Measurements from ENCODE around the gene ADM2. TPM values are rescaled to one million over a fixed set of nuclear protein-coding genes. Genes with fewer than 3 reads are reported as not detected.
"Not testable (repeated sequence)": the region's sequence is repeated elsewhere in the genome, so short reads cannot be mapped to it uniquely, and the experiment has no call there.

Gene ADM2
- total RNA-seq, 3 donors from 2014 or later (not counting 1 experiment from before 2014, with no cell fraction given): 0.26 to 2.5 (median 1.5) TPM

GRCh38 chr22:50531546-50531961 lies 50.2 kb downstream of the ADM2 start:
- ATAC-seq (peak; percentile 43 to 77 (median 48)), DNase-seq (peak; percentile 58 to 79)
- intact Hi-C loops (cut with micrococcal nuclease): loop anchor here (1.0 to 2.0 kb wide), 2 partner anchors 8 to 13 kb away; partner anchors contain the start of gene KLHDC7B
- Histone ChIP-seq H3K4me1 (ENCODE audit: control insufficient read depth, insufficient read depth, low read length) (peaks cover 62% of the 10 kb centered on the region), H3K36me3 (ENCODE audit: control insufficient read depth, insufficient read depth, low read length) (no peaks in the 10 kb centered on the region), H3K27ac (ENCODE audit: low read length) (peak overlapping the region; percentile 95), H3K4me3 (ENCODE audit: low read length) (peak overlapping the region; percentile 80), H3K9me3 (ENCODE audit: control insufficient read depth, insufficient read depth, low read length) (no peaks in the 10 kb centered on the region), H3K27me3 (ENCODE audit: control insufficient read depth, insufficient read depth, low read length) (no peaks in the 10 kb centered on the region)
- no peaks in the 10 kb centered on the region for H3K36me3 Mint-ChIP-seq
- no peaks in the 10 kb centered on the region for H3K9me3 Mint-ChIP-seq
- no peak for TF ChIP-seq CTCF (IDR thresholded peaks at IDR 0.05)
- peaks cover 0 to 13% of the 10 kb centered on the region in 2 donors for H3K27me3 Mint-ChIP-seq (ENCODE audit: low read depth in 2 of 2)
- peaks cover 24 to 40% of the 10 kb centered on the region in 2 donors for H3K4me1 Mint-ChIP-seq
- WGBS (ENCODE audit: insufficient coverage): under 1% methylated on average over 44 of the region's 44 CpGs
- peak overlapping the region; percentile 94 to 96 for H3K27ac Mint-ChIP-seq
- peak overlapping the region; percentile 94 for H3K4me3 Mint-ChIP-seq

DNA sequence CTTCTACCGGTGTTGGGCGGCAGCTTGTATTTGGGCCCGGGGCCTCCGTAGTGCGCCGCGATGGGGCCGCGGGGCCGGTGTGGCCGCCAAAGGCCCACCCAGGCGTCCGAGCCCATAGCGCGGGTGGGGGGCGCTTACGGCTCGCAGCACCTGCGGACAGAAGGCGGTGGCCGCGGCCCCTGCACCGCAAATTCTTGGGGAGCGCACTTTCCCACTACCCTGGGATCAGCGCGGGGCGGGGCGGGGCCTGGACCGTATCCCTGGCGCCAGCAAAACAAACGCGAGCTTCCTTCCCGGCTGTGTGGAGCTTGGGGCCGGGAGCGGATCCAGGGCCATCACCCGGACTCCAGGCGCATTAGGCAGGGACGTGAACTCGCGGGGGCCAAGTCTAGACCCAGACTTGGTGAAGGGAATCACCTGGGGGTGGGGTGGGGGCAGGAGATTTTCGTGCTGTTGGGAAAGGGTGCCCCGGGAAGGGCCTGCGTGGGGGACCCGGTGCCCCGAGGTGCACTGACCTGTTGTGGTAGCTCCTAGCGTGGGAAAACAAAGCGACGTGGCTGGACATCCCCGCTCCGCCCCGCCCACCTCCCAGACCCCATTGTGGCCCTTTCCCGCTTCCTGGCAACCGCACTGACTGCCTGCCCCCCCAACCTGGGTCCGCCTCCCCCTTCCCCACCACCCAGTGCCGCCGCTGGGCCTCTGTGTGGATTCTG lies 50.8 kb downstream of the ADM2 start:
- intact Hi-C loops (cut with micrococcal nuclease): loop anchor here (1.0 to 2.0 kb wide), 2 partner anchors 7 to 13 kb away; partner anchors contain the start of gene KLHDC7B
- H3K4me1 ChIP-seq (ENCODE audit: control insufficient read depth, insufficient read depth, low read length): peaks cover 57% of the 10 kb centered on the region
- no peak for DNase-seq
- peak overlapping the region; percentile 62 to 96 for H3K27ac Mint-ChIP-seq
- H3K36me3 ChIP-seq (ENCODE audit: control insufficient read depth, insufficient read depth, low read length): no peaks in the 10 kb centered on the region
- WGBS (ENCODE audit: insufficient coverage): 5% methylated on average over 56 of the region's 56 CpGs
- H3K27ac ChIP-seq (ENCODE audit: low read length): peak overlapping the region; percentile 95
- H3K9me3 Mint-ChIP-seq: no peaks in the 10 kb centered on the region
- peak overlapping the region; percentile 80 for H3K4me3 ChIP-seq (ENCODE audit: low read length)
- no peak for ATAC-seq
- H3K4me1 Mint-ChIP-seq: peaks cover 21 to 34% of the 10 kb centered on the region in 2 donors
- peaks cover 0 to 13% of the 10 kb centered on the region in 2 donors for H3K27me3 Mint-ChIP-seq (ENCODE audit: low read depth in 2 of 2)
- no peak for TF ChIP-seq CTCF (IDR thresholded peaks at IDR 0.05)
- H3K36me3 Mint-ChIP-seq: no peaks in the 10 kb centered on the region
- H3K27me3 ChIP-seq (ENCODE audit: control insufficient read depth, insufficient read depth, low read length): no peaks in the 10 kb centered on the region
- no peaks in the 10 kb centered on the region for H3K9me3 ChIP-seq (ENCODE audit: control insufficient read depth, insufficient read depth, low read length)
- H3K4me3 Mint-ChIP-seq: peak overlapping the region; percentile 94

DNA sequence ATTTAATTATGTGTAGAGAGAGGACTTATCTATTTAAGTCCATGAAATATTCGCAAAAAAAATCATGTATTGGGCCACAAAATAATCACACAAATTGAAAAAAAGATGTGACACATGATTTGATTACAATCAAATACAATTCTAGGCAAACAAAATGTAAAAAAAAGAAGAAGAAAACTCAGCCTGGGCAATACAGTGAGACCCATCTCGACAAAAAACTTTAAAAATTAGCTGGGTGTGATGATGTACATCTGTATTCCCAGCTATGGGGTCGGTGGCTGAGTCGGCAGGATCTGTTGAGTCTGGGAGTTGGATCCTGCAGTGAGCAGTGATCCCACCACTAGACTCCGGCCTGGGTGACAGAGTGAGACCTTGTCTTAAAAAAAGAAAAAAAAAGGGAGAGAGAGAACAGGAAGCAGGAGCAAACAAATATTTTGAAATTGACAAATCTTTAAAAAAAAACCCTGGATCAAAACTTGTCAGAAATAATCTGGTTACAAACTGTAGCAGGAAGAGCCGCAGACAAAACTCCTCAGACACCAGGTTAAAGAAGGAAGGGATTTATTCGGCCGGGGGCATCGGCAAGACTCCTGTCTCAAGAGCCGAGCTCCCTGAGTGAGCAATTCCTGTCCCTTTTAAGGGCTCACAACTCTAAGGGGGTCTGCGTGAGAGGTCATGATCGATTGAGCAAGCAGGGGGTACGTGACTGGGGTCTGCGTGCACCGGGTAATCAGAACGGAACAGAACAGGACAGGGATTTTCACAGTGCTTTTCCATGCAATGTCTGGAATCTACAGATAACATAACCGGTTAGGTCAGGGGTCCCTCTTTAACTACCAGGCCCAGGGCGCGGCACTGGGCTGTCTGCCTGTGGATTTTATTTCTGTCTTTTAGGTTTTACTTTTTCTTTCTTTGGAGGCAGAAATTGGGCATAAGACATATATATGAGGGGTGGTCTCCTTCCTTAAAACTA lies 51.8 kb downstream of the ADM2 start:
- peaks cover 12 to 26% of the 10 kb centered on the region in 2 donors for H3K4me1 Mint-ChIP-seq
- DNase-seq: no peak

DNA sequence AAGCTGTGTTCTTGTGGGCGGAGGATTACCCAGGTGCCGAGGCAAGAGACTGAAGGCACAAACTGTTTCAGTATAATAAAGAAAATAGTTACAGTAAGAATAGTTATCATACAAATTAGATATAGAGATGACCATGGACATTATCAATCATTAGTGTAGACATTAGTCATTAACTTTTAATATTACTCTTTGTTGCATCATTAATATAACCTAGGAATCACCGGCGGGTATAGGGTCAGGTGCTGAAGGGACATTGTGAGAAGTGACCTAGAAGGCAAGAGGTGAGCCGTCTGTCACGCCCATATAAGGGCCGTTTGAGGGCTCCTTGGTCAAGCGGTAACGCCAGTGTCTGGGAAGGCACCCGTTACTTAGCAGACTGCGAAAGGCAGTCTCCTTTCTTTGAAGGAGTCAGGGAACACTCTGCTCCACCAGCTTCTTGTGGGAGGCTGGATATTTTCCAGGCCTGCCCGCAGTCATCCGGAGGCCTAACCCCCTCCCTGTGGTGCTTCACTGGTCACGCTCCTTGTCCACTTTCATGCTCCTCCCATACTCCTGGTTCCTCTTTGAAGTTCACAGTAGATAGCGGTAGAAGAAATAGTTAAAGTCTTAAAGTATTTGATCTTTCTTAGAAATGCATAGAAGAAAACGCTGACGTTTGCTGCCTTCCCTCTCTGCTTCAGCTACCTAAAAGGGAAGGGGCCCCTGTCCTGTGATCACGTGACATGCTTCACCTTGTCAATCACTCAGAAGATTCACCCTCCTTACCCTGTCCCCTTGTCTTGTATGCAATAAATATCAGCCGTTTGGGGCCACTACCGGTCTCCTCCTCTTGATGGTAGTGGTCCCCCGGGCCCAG lies 52.7 kb downstream of the ADM2 start:
- ATAC-seq; H3K9me3 Mint-ChIP-seq; H3K36me3 Mint-ChIP-seq; intact Hi-C loops (cut with micrococcal nuclease); DNase-seq; H3K9me3 ChIP-seq (ENCODE audit: control insufficient read depth, insufficient read depth, low read length); H3K4me3 ChIP-seq (ENCODE audit: low read length); H3K27me3 ChIP-seq (ENCODE audit: control insufficient read depth, insufficient read depth, low read length); H3K36me3 ChIP-seq (ENCODE audit: control insufficient read depth, insufficient read depth, low read length): not testable (repeated sequence)
- Mint-ChIP-seq H3K27me3 (ENCODE audit: low read depth in 2 of 2) (peaks cover 0 to 13% of the 10 kb centered on the region in 2 donors), H3K4me3 (peak overlapping the region; percentile 13), H3K4me1 (peaks cover 13 to 24% of the 10 kb centered on the region in 2 donors), H3K27ac (peak overlapping the region; percentile 9 to 51)
- WGBS (ENCODE audit: insufficient coverage): 75% methylated on average over 20 of the region's 21 CpGs
- Histone ChIP-seq H3K27ac (ENCODE audit: low read length) (peak overlapping the region; percentile 59), H3K4me1 (ENCODE audit: control insufficient read depth, insufficient read depth, low read length) (peaks cover 52% of the 10 kb centered on the region)

More for the DNA sequence above, 51.8 kb downstream of the ADM2 start:
- TF ChIP-seq CTCF (IDR thresholded peaks at IDR 0.05): no peak
- peaks cover 0 to 13% of the 10 kb centered on the region in 2 donors for H3K27me3 Mint-ChIP-seq (ENCODE audit: low read depth in 2 of 2)
- no peaks in the 10 kb centered on the region for H3K36me3 Mint-ChIP-seq
- peak overlapping the region; percentile 68 for H3K4me3 Mint-ChIP-seq
- H3K9me3 Mint-ChIP-seq: no peaks in the 10 kb centered on the region
- H3K27ac Mint-ChIP-seq: peak overlapping the region; percentile 51 to 62
- 94% methylated on average over 16 of the region's 19 CpGs for WGBS (ENCODE audit: insufficient coverage)
- no peak for ATAC-seq
- Histone ChIP-seq H3K4me3 (ENCODE audit: low read length) (no peak overlapping the region), H3K36me3 (ENCODE audit: control insufficient read depth, insufficient read depth, low read length) (no peaks in the 10 kb centered on the region), H3K27ac (ENCODE audit: low read length) (peak overlapping the region; percentile 95), H3K27me3 (ENCODE audit: control insufficient read depth, insufficient read depth, low read length) (no peaks in the 10 kb centered on the region), H3K9me3 (ENCODE audit: control insufficient read depth, insufficient read depth, low read length) (no peaks in the 10 kb centered on the region), H3K4me1 (ENCODE audit: control insufficient read depth, insufficient read depth, low read length) (peaks cover 52% of the 10 kb centered on the region)
- intact Hi-C loops (cut with micrococcal nuclease): no loop called here
